ENCODE data around the gene GORAB. TPM values are rescaled to one million over a fixed set of nuclear protein-coding genes. Genes with fewer than 3 reads are reported as not detected.

Gene GORAB
- total RNA-seq, 1 experiment from 2014 or later, result 13.1 TPM

- Histone ChIP-seq H3K4me1 (ENCODE audit: low read length) (no peaks in the 10 kb centered on the region), H3K27me3 (ENCODE audit: low read length) (no peaks in the 10 kb centered on the region), H3K4me3 (ENCODE audit: low read length) (no peak overlapping the region), H3K27ac (ENCODE audit: low read length) (no peak overlapping the region), H4K20me1 (ENCODE audit: insufficient read depth, low read depth, low read length) (no peaks in the 10 kb centered on the region), H2AFZ (ENCODE audit: low read length) (no peak overlapping the region), H3K79me2 (ENCODE audit: low read length) (no peaks in the 10 kb centered on the region), H3K4me2 (ENCODE audit: low read depth, low read length, poor library complexity, severe bottlenecking) (no peak overlapping the region), H3K9me3 (ENCODE audit: low read length) (no peaks in the 10 kb centered on the region), H3K9ac (ENCODE audit: low read length) (no peak overlapping the region), H3K9me2 (replicated peaks; ENCODE audit: insufficient read depth, low read length) (no peaks in the 10 kb centered on the region), H3K36me3 (ENCODE audit: insufficient read depth, low read length) (no peaks in the 10 kb centered on the region)
- DNase-seq, result no peak
Observed at GRCh38 chr1:170562646-170563338, 30.8 kb downstream of the GORAB start.

GRCh38 chr1:170567214-170567613, 35.2 kb downstream of the GORAB start:
- Histone ChIP-seq H3K27ac (ENCODE audit: low read length) (no peak overlapping the region), H3K79me2 (ENCODE audit: low read length) (no peaks in the 10 kb centered on the region), H2AFZ (ENCODE audit: low read length) (no peak overlapping the region), H3K9ac (ENCODE audit: low read length) (no peak overlapping the region), H3K9me3 (ENCODE audit: low read length) (no peaks in the 10 kb centered on the region), H3K4me1 (ENCODE audit: low read length) (no peaks in the 10 kb centered on the region), H3K9me2 (replicated peaks; ENCODE audit: insufficient read depth, low read length) (no peaks in the 10 kb centered on the region), H3K27me3 (ENCODE audit: low read length) (no peaks in the 10 kb centered on the region), H3K4me3 (ENCODE audit: low read length) (no peak overlapping the region), H4K20me1 (ENCODE audit: insufficient read depth, low read depth, low read length) (no peaks in the 10 kb centered on the region), H3K4me2 (ENCODE audit: low read depth, low read length, poor library complexity, severe bottlenecking) (no peak overlapping the region), H3K36me3 (ENCODE audit: insufficient read depth, low read length) (no peaks in the 10 kb centered on the region)
- DNase-seq, result no peak

- H2AFZ ChIP-seq (ENCODE audit: low read length), result no peak overlapping the region
- H4K20me1 ChIP-seq (ENCODE audit: insufficient read depth, low read depth, low read length), result no peaks in the 10 kb centered on the region
- no peaks in the 10 kb centered on the region for H3K4me1 ChIP-seq (ENCODE audit: low read length)
- H3K9me3 ChIP-seq (ENCODE audit: low read length), result no peaks in the 10 kb centered on the region
- peak; percentile 10 for DNase-seq
- no peaks in the 10 kb centered on the region for H3K79me2 ChIP-seq (ENCODE audit: low read length)
- H3K36me3 ChIP-seq (ENCODE audit: insufficient read depth, low read length), result no peaks in the 10 kb centered on the region
- H3K27ac ChIP-seq (ENCODE audit: low read length), result no peak overlapping the region
- H3K4me2 ChIP-seq (ENCODE audit: low read depth, low read length, poor library complexity, severe bottlenecking), result no peak overlapping the region
- H3K9me2 ChIP-seq (replicated peaks; ENCODE audit: insufficient read depth, low read length), result no peaks in the 10 kb centered on the region
- no peaks in the 10 kb centered on the region for H3K27me3 ChIP-seq (ENCODE audit: low read length)
- no peak overlapping the region for H3K9ac ChIP-seq (ENCODE audit: low read length)
- H3K4me3 ChIP-seq (ENCODE audit: low read length), result no peak overlapping the region
Observed at GRCh38 chr1:170568197-170568596, 36.2 kb downstream of the GORAB start.

- H3K9me2 ChIP-seq (replicated peaks; ENCODE audit: insufficient read depth, low read length), result no peaks in the 10 kb centered on the region
- no peaks in the 10 kb centered on the region for H3K27me3 ChIP-seq (ENCODE audit: low read length)
- no peaks in the 10 kb centered on the region for H3K9me3 ChIP-seq (ENCODE audit: low read length)
- no peak overlapping the region for H3K4me2 ChIP-seq (ENCODE audit: low read depth, low read length, poor library complexity, severe bottlenecking)
- H3K4me3 ChIP-seq (ENCODE audit: low read length), result no peak overlapping the region
- H3K27ac ChIP-seq (ENCODE audit: low read length), result no peak overlapping the region
- no peaks in the 10 kb centered on the region for H3K79me2 ChIP-seq (ENCODE audit: low read length)
- DNase-seq, result no peak
- no peaks in the 10 kb centered on the region for H3K36me3 ChIP-seq (ENCODE audit: insufficient read depth, low read length)
- H3K4me1 ChIP-seq (ENCODE audit: low read length), result no peaks in the 10 kb centered on the region
- H3K9ac ChIP-seq (ENCODE audit: low read length), result no peak overlapping the region
- no peaks in the 10 kb centered on the region for H4K20me1 ChIP-seq (ENCODE audit: insufficient read depth, low read depth, low read length)
- no peak overlapping the region for H2AFZ ChIP-seq (ENCODE audit: low read length)
Observed at GRCh38 chr1:170576980-170577379, 45.0 kb downstream of the GORAB start.

GRCh38 chr1:170578359-170578758, 46.4 kb downstream of the GORAB start:
- DNase-seq, result no peak
- no peak overlapping the region for H3K4me3 ChIP-seq (ENCODE audit: low read length)
- no peaks in the 10 kb centered on the region for H3K27me3 ChIP-seq (ENCODE audit: low read length)
- no peak overlapping the region for H3K27ac ChIP-seq (ENCODE audit: low read length)
- no peak overlapping the region for H3K9ac ChIP-seq (ENCODE audit: low read length)
- no peaks in the 10 kb centered on the region for H3K4me1 ChIP-seq (ENCODE audit: low read length)
- no peaks in the 10 kb centered on the region for H3K36me3 ChIP-seq (ENCODE audit: insufficient read depth, low read length)
- H3K9me2 ChIP-seq (replicated peaks; ENCODE audit: insufficient read depth, low read length), result no peaks in the 10 kb centered on the region
- H4K20me1 ChIP-seq (ENCODE audit: insufficient read depth, low read depth, low read length), result no peaks in the 10 kb centered on the region
- no peak overlapping the region for H3K4me2 ChIP-seq (ENCODE audit: low read depth, low read length, poor library complexity, severe bottlenecking)
- H2AFZ ChIP-seq (ENCODE audit: low read length), result no peak overlapping the region
- no peaks in the 10 kb centered on the region for H3K79me2 ChIP-seq (ENCODE audit: low read length)
- H3K9me3 ChIP-seq (ENCODE audit: low read length), result no peaks in the 10 kb centered on the region

GRCh38 chr1:170580636-170581440, 48.9 kb downstream of the GORAB start:
- no peaks in the 10 kb centered on the region for H3K9me3 ChIP-seq (ENCODE audit: low read length)
- H3K27me3 ChIP-seq (ENCODE audit: low read length), result no peaks in the 10 kb centered on the region
- H3K4me1 ChIP-seq (ENCODE audit: low read length), result no peaks in the 10 kb centered on the region
- no peak overlapping the region for H3K4me3 ChIP-seq (ENCODE audit: low read length)
- no peaks in the 10 kb centered on the region for H3K79me2 ChIP-seq (ENCODE audit: low read length)
- H3K4me2 ChIP-seq (ENCODE audit: low read depth, low read length, poor library complexity, severe bottlenecking), result no peak overlapping the region
- no peaks in the 10 kb centered on the region for H3K36me3 ChIP-seq (ENCODE audit: insufficient read depth, low read length)
- DNase-seq, result peak; percentile 20
- H3K9me2 ChIP-seq (replicated peaks; ENCODE audit: insufficient read depth, low read length), result no peaks in the 10 kb centered on the region
- H3K9ac ChIP-seq (ENCODE audit: low read length), result no peak overlapping the region
- no peak overlapping the region for H3K27ac ChIP-seq (ENCODE audit: low read length)
- H2AFZ ChIP-seq (ENCODE audit: low read length), result no peak overlapping the region
- H4K20me1 ChIP-seq (ENCODE audit: insufficient read depth, low read depth, low read length), result no peaks in the 10 kb centered on the region

- Histone ChIP-seq H3K4me2 (ENCODE audit: low read depth, low read length, poor library complexity, severe bottlenecking) (no peak overlapping the region), H3K36me3 (ENCODE audit: insufficient read depth, low read length) (no peaks in the 10 kb centered on the region), H2AFZ (ENCODE audit: low read length) (no peak overlapping the region), H3K9me2 (replicated peaks; ENCODE audit: insufficient read depth, low read length) (no peaks in the 10 kb centered on the region), H3K4me1 (ENCODE audit: low read length) (no peaks in the 10 kb centered on the region), H3K9ac (ENCODE audit: low read length) (no peak overlapping the region), H3K79me2 (ENCODE audit: low read length) (no peaks in the 10 kb centered on the region), H3K27me3 (ENCODE audit: low read length) (no peaks in the 10 kb centered on the region), H3K9me3 (ENCODE audit: low read length) (no peaks in the 10 kb centered on the region), H3K27ac (ENCODE audit: low read length) (no peak overlapping the region), H3K4me3 (ENCODE audit: low read length) (no peak overlapping the region), H4K20me1 (ENCODE audit: insufficient read depth, low read depth, low read length) (no peaks in the 10 kb centered on the region)
- DNase-seq, result no peak
Observed at GRCh38 chr1:170583186-170583585, 51.2 kb downstream of the GORAB start.

GRCh38 chr1:170586321-170587252, 54.6 kb downstream of the GORAB start:
- DNase-seq, result peak; percentile 6
- no peaks in the 10 kb centered on the region for H3K79me2 ChIP-seq (ENCODE audit: low read length)
- H3K4me2 ChIP-seq (ENCODE audit: low read depth, low read length, poor library complexity, severe bottlenecking), result no peak overlapping the region
- H3K36me3 ChIP-seq (ENCODE audit: insufficient read depth, low read length), result no peaks in the 10 kb centered on the region
- H3K27me3 ChIP-seq (ENCODE audit: low read length), result no peaks in the 10 kb centered on the region
- no peaks in the 10 kb centered on the region for H4K20me1 ChIP-seq (ENCODE audit: insufficient read depth, low read depth, low read length)
- no peak overlapping the region for H2AFZ ChIP-seq (ENCODE audit: low read length)
- no peak overlapping the region for H3K4me3 ChIP-seq (ENCODE audit: low read length)
- no peaks in the 10 kb centered on the region for H3K9me3 ChIP-seq (ENCODE audit: low read length)
- no peaks in the 10 kb centered on the region for H3K4me1 ChIP-seq (ENCODE audit: low read length)
- H3K9ac ChIP-seq (ENCODE audit: low read length), result no peak overlapping the region
- H3K9me2 ChIP-seq (replicated peaks; ENCODE audit: insufficient read depth, low read length), result no peaks in the 10 kb centered on the region
- H3K27ac ChIP-seq (ENCODE audit: low read length), result no peak overlapping the region

All from Karpas-422 (cell line).